BE2C (cell line): ENCODE data around the gene PADI1.

Experiments used
- DNase-seq: peaks from one replicate; pipeline ENCODE4 v3.0.0-alpha.2; 2020
- H3K27me3 ChIP-seq: fragments of 250-450 bp; sonication (Bioruptor Pico); 2 replicates; pipeline ENCODE4 v1.5.1; 2020; ENCODE audit warnings: mild to moderate bottlenecking
- H3K36me3 ChIP-seq: fragments of 250-450 bp; sonication (Bioruptor Pico); 2 replicates; pipeline ENCODE4 v1.5.1; 2020; ENCODE audit warnings: mild to moderate bottlenecking
- H3K4me1 ChIP-seq: fragments of 250-450 bp; sonication (Bioruptor Pico); 2 replicates; pipeline ENCODE4 v1.5.1; 2020
- H3K4me3 ChIP-seq: 2 replicates; pipeline ENCODE4 v1.5.1; 2011; ENCODE audit warnings: low read depth, low read length
- H3K9me3 ChIP-seq: fragments of 250-450 bp; sonication (Bioruptor Pico); 2 replicates; pipeline ENCODE4 v1.5.1; 2020
- TF ChIP-seq, protein P1 (sequence below): IDR thresholded peaks from 2 replicates; pipeline ENCODE4 v1.5.1; 2012; ENCODE audit warnings: mild to moderate bottlenecking, low read depth, low read length

PADI1 gene

DNA sequence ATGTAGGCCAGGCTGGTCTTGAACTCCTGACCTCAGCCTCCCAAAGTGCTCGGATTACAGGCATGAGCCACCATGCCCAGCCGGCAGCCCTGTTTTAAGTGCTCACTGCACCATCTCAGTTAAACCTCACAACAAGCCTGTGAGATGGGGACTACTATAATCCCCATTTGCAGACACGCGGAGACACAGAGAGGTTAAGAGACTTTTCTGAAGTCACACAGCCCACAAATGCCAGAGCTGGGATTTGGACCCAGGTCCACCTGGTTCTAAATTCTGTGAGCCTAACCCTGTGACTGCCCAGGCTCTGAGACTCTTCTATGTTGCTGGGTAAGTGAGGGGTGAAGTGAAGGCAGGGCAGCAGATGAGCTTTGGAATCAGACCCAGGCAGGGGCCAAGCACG lies 6.4 kb downstream of the PADI1 start:
- Histone ChIP-seq H3K9me3 (no peaks in the 10 kb centered on the region), H3K4me3 (no peak overlapping the region), H3K36me3 (no peaks in the 10 kb centered on the region), H3K4me1 (no peaks in the 10 kb centered on the region), H3K27me3 (no peaks in the 10 kb centered on the region)
- TF ChIP-seq, protein P1, sequence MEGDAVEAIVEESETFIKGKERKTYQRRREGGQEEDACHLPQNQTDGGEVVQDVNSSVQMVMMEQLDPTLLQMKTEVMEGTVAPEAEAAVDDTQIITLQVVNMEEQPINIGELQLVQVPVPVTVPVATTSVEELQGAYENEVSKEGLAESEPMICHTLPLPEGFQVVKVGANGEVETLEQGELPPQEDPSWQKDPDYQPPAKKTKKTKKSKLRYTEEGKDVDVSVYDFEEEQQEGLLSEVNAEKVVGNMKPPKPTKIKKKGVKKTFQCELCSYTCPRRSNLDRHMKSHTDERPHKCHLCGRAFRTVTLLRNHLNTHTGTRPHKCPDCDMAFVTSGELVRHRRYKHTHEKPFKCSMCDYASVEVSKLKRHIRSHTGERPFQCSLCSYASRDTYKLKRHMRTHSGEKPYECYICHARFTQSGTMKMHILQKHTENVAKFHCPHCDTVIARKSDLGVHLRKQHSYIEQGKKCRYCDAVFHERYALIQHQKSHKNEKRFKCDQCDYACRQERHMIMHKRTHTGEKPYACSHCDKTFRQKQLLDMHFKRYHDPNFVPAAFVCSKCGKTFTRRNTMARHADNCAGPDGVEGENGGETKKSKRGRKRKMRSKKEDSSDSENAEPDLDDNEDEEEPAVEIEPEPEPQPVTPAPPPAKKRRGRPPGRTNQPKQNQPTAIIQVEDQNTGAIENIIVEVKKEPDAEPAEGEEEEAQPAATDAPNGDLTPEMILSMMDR = no peak
- no peak for DNase-seq

DNA sequence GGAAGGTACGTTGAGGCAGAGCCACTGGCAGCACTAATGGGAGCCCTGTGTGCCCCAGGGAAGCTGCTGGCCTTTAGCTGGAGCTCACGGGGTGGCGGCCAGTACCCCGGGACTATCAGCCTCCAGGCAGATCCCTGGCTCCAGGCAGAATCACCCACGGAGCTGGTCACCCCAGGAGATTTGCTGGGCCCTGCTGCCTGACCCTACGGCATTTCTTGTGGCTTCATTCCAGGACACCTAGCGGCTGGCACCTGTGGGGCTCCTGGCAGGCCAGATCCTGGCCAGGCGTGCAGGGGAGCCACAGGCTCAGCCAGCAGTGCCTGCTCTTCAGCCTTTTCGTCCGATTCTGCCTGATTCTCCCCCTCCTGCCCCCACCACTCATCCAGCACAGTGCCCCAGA lies 7.1 kb downstream of the PADI1 start:
- Histone ChIP-seq H3K9me3 (no peaks in the 10 kb centered on the region), H3K4me3 (no peak overlapping the region), H3K4me1 (no peaks in the 10 kb centered on the region), H3K36me3 (no peaks in the 10 kb centered on the region), H3K27me3 (no peaks in the 10 kb centered on the region)
- TF ChIP-seq, protein P1 = no peak
- DNase-seq = no peak

DNA sequence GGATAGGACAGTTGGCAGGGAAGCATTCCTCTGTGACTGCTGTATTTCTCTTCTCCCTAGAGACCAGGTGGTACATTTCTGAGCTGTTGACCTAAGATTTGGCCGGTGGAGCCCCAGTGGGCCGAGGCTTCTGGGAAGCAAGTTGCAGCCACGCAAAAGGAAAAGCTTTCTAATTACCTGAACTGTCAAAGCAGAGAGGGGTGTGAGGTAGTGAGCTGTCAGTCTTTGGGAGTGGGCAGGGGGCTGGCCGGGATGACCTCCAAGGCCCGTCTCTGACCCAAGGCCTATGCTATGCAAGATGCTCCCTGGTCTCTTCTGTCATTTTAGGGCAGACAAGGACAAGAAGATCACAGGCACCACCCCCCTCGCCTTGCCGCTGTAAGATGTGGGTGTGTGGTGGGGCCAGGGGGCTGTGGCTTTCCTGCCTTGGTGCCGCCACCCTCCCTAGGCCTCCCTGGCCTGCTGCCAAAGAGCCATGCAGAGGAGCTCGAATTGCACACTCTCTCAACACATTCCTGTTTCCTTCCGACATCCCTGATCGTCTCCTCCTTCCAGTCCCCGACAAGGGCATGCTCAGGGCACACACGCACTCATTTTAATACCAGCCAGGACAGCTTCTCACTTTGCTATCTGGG lies 7.7 kb downstream of the PADI1 start:
- no peaks in the 10 kb centered on the region for H3K4me1 ChIP-seq
- H3K4me3 ChIP-seq = no peak overlapping the region
- peak; percentile 14 for DNase-seq
- no peaks in the 10 kb centered on the region for H3K9me3 ChIP-seq
- no peaks in the 10 kb centered on the region for H3K27me3 ChIP-seq
- no peaks in the 10 kb centered on the region for H3K36me3 ChIP-seq
- TF ChIP-seq, protein P1 = no peak

DNA sequence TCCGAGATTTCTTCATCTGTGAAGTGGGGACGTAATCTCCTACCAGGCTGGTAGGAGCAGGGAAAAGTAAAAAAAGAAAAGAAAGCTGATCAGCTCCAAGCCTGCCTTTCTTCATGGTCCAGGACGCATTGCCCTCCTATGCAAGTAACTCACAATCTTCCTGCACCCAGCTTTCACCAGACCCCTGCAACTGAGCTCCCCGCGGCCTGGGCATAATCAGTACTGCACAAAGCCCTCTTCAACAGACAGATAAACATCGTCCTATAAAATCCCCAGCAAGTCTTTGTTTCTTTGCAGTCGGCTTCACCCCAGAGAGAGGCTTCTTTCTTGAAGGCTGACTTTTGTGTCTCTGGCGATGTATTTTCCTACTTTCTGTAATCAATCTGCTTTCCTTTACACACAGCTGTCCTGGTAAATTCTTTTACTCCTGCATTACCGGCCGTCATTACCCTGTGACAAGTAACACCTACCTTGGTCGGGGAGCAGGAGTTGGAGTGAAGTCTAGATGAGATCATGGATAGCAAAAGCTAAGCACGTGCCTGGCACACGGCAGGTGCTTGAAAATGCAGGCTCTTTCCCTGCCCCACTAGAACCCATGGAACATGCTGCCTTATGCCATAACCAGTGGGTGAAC lies 8.3 kb downstream of the PADI1 start:
- Histone ChIP-seq H3K4me1 (no peaks in the 10 kb centered on the region), H3K4me3 (no peak overlapping the region), H3K36me3 (no peaks in the 10 kb centered on the region), H3K9me3 (no peaks in the 10 kb centered on the region), H3K27me3 (no peaks in the 10 kb centered on the region)
- DNase-seq = no peak
- TF ChIP-seq, protein P1 = no peak

DNA sequence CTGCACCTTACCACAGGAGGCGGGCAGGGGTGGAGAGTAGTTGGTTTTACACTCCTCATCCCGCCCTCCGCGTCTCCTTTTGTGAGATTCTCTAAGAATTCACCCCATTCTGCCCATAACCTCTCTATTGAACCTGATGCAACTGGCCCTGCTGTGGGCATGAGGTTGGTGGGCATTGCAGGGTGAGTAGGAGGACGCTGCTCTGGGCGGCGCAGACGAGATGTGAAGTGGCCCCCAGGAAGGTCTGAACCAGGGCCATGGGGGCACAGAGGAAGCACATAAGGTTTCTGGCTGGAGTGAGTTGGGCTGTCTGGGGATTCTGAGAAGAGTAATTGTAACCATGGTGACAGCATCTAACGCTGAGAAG lies 8.8 kb downstream of the PADI1 start:
- H3K9me3 ChIP-seq = no peaks in the 10 kb centered on the region
- H3K4me1 ChIP-seq = no peaks in the 10 kb centered on the region
- H3K4me3 ChIP-seq = no peak overlapping the region
- TF ChIP-seq, protein P1 = no peak
- H3K27me3 ChIP-seq = no peaks in the 10 kb centered on the region
- DNase-seq = no peak
- no peaks in the 10 kb centered on the region for H3K36me3 ChIP-seq

DNA sequence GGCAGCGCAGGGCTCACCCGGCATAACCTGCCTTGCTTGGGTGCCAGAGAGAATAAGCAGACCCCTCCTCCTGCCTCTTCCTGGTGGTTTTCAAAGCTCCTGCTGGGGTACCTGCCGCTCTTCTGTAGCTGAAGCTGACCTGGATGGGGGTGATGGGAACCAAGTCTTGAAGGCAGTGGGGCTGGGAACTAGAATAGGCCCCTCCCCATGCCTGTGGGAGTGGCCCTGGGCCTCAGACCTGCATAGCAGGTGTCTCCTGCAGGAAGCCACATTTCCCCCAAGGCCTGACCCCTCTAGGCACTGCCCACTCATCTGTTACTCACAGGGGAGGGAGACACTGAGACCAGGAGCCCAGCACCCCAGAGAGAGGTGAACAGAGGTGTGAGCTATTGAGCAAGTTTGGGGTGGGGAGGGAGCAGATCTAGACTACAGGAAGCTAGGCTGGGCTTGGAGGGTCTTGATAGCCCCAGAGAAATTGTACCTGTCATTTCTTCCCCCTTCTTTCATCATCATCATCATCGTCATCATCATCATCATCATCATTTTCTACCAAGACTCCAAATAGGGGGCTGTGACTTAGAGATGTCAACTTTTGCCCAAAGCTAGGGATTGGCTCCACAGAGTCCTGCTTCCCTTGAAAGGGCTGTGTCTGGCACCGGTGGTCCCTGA lies 10.1 kb downstream of the PADI1 start:
- no peak for DNase-seq
- no peaks in the 10 kb centered on the region for H3K27me3 ChIP-seq

More for the DNA sequence above, 10.1 kb downstream of the PADI1 start:
- no peaks in the 10 kb centered on the region for H3K9me3 ChIP-seq
- no peaks in the 10 kb centered on the region for H3K36me3 ChIP-seq
- TF ChIP-seq, protein P1 = no peak
- no peaks in the 10 kb centered on the region for H3K4me1 ChIP-seq
- no peak overlapping the region for H3K4me3 ChIP-seq
